Panc1 (cell line): Measurements from ENCODE around the gene ROCK2. TPM values are rescaled to one million over a fixed set of nuclear protein-coding genes. Genes with fewer than 3 reads are reported as not detected.

Experiments used
- ATAC-seq: fragments of 200-7000 bp; cut with Tn5 transposase; 2 replicates; pipeline ENCODE4 v1.9.1; 2020; ENCODE audit warnings: mild to moderate bottlenecking, moderate library complexity
- BruUV-seq: library from RNA; stranded (reverse); fragments of 400-500 nt; replicated peaks from 2 replicates; lab custom pipeline; 2021; lab: Mats Ljungman, UMichigan
- CTCF ChIA-PET: fragments of 300-600 bp; sonication (Branson Sonifier 250); formaldehyde crosslinking; loops from one replicate; lab custom pipeline; 2022; ENCODE audit warnings: antibody characterized with exemption; lab: Charles Lee
- POLR2A ChIA-PET: fragments of 300-600 bp; sonication (Branson Sonifier 250); formaldehyde crosslinking; loops from one replicate; lab custom pipeline; 2022; ENCODE audit warnings: antibody characterized with exemption; lab: Charles Lee
- DNase-seq: peaks from one replicate; pipeline ENCODE4 v3.0.0-alpha.2; 2010; ENCODE audit warnings: low read depth, low spot score
- H3K27ac ChIP-seq: 2 replicates; pipeline ENCODE4 v1.5.1; 2011; ENCODE audit warnings: mild to moderate bottlenecking, low read length, inconsistent platforms
- H3K27me3 ChIP-seq: fragments of 200-500 bp; sonication (Bioruptor generic); 2 replicates; pipeline ENCODE4 v1.6.0; 2014; ENCODE audit warnings: low read length, inconsistent platforms; ENCODE audit not compliant: control insufficient read depth, insufficient read depth
- H3K36me3 ChIP-seq: fragments of 200-500 bp; sonication (Bioruptor generic); 2 replicates; pipeline ENCODE4 v1.5.1; 2014; ENCODE audit warnings: inconsistent platforms, mild to moderate bottlenecking, low read length, moderate library complexity; ENCODE audit not compliant: control insufficient read depth, insufficient read depth
- H3K4me1 ChIP-seq: 2 replicates; pipeline ENCODE4 v1.5.1; 2011; ENCODE audit warnings: inconsistent platforms, mild to moderate bottlenecking, low read length, moderate library complexity; ENCODE audit not compliant: control insufficient read depth, insufficient read depth
- H3K4me3 ChIP-seq, 2 experiments: 2 replicates each; pipeline ENCODE4 v1.5.1; 2011 to 2012; ENCODE audit warnings: low read depth in 2 of 2, low read length in 2 of 2, mild to moderate bottlenecking in 2 of 2, inconsistent platforms in 1 of 2, moderate library complexity in 1 of 2
- H3K9me3 ChIP-seq: fragments of 200-500 bp; sonication (Bioruptor generic); 2 replicates; pipeline ENCODE4 v1.5.1; 2014; ENCODE audit warnings: low read depth, mild to moderate bottlenecking, inconsistent platforms, low read length, moderate library complexity; ENCODE audit not compliant: control insufficient read depth, insufficient read depth
- POLR2AphosphoS5 ChIP-seq: IDR thresholded peaks from 2 replicates; pipeline ENCODE4 v1.6.1; 2012; ENCODE audit warnings: mild to moderate bottlenecking, low read depth, low read length, moderate library complexity
- SIN3A ChIP-seq: IDR thresholded peaks from 2 replicates; pipeline ENCODE4 v1.6.1; 2012; ENCODE audit warnings: low read depth, mild to moderate bottlenecking, low read length, moderate library complexity, borderline replicate concordance; ENCODE audit not compliant: insufficient read depth
- TCF7L2 ChIP-seq: IDR thresholded peaks from 2 replicates; pipeline ENCODE4 v1.6.1; 2011; ENCODE audit warnings: mild to moderate bottlenecking, low read depth, low read length, inconsistent platforms
- in situ Hi-C: cut with HindIII; loops from 2 replicates; pipeline ENCODE4 v1.10.0; 2016; ENCODE audit warnings: low sequenced_read_pairs, low pct_unique_long_range_greater_than_20kb
- intact Hi-C: fragments of 100-400 bp; cut with micrococcal nuclease; formaldehyde crosslinking; loops from one replicate; pipeline ENCODE4 v1.10.0; 2022; ENCODE audit not compliant: unreplicated experiment
- total RNA-seq: library from RNA; stranded (reverse); gene quantifications from one replicate; pipeline ENCODE4 v1.2.1, GENCODE V29; 2021; ENCODE audit not compliant: unreplicated experiment
- TF ChIP-seq, protein P1 (sequence below), 2 experiments: IDR thresholded peaks; 2 replicates each; pipeline ENCODE4 v1.6.1; 2011 to 2012; ENCODE audit warnings: low read depth in 2 of 2, control low read depth in 1 of 2, low read length in 1 of 2, mild to moderate bottlenecking in 1 of 2, moderate library complexity in 1 of 2; ENCODE audit not compliant: insufficient read depth in 1 of 2
- TF ChIP-seq, protein P2 (sequence below): fragments of 450-650 bp; IDR thresholded peaks from 2 replicates; pipeline ENCODE4 v1.5.1; 2017; ENCODE audit warnings: mild to moderate bottlenecking

The ROCK2 gene
- total RNA-seq, 1 experiment from 2014 or later, result 47.9 TPM

DNA sequence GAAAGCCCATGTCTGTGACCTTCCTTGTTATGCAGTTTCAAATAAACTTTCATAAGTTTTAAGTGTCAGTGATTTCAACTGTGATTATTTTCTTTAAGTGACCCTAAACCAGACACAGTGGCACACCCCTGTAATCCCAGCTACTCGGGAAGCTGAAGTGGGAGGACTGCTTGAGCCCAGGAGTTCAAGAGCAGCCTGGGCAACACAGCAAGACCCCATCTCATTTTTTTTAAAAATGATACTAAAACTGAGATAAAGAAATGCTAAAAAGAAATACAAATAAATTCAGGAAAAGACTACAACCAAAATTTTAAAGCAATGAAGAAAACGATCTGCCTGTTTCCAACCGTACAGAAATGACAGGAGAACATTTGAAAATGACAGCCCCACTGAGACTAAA, 54.2 kb downstream of the ROCK2 start:
- no peak for ATAC-seq
- no peaks in the 10 kb centered on the region for H3K27me3 ChIP-seq
- CTCF ChIA-PET, result no interaction called here
- POLR2A ChIA-PET, result interaction anchor here (0.5 kb wide), 1 partner anchor 112 kb away, joined by 4 read pairs; no protein-coding TSS in a partner anchor
- DNase-seq, result no peak
- TF ChIP-seq, protein P1, sequence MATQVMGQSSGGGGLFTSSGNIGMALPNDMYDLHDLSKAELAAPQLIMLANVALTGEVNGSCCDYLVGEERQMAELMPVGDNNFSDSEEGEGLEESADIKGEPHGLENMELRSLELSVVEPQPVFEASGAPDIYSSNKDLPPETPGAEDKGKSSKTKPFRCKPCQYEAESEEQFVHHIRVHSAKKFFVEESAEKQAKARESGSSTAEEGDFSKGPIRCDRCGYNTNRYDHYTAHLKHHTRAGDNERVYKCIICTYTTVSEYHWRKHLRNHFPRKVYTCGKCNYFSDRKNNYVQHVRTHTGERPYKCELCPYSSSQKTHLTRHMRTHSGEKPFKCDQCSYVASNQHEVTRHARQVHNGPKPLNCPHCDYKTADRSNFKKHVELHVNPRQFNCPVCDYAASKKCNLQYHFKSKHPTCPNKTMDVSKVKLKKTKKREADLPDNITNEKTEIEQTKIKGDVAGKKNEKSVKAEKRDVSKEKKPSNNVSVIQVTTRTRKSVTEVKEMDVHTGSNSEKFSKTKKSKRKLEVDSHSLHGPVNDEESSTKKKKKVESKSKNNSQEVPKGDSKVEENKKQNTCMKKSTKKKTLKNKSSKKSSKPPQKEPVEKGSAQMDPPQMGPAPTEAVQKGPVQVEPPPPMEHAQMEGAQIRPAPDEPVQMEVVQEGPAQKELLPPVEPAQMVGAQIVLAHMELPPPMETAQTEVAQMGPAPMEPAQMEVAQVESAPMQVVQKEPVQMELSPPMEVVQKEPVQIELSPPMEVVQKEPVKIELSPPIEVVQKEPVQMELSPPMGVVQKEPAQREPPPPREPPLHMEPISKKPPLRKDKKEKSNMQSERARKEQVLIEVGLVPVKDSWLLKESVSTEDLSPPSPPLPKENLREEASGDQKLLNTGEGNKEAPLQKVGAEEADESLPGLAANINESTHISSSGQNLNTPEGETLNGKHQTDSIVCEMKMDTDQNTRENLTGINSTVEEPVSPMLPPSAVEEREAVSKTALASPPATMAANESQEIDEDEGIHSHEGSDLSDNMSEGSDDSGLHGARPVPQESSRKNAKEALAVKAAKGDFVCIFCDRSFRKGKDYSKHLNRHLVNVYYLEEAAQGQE (IDR thresholded peaks at IDR 0.05; ENCODE audit: insufficient read depth in 1 of 2, low read depth in 2 of 2, low read length in 1 of 2), result no peak
- no peak for TF ChIP-seq POLR2AphosphoS5
- TF ChIP-seq SIN3A, result no peak
- TF ChIP-seq, protein P2, sequence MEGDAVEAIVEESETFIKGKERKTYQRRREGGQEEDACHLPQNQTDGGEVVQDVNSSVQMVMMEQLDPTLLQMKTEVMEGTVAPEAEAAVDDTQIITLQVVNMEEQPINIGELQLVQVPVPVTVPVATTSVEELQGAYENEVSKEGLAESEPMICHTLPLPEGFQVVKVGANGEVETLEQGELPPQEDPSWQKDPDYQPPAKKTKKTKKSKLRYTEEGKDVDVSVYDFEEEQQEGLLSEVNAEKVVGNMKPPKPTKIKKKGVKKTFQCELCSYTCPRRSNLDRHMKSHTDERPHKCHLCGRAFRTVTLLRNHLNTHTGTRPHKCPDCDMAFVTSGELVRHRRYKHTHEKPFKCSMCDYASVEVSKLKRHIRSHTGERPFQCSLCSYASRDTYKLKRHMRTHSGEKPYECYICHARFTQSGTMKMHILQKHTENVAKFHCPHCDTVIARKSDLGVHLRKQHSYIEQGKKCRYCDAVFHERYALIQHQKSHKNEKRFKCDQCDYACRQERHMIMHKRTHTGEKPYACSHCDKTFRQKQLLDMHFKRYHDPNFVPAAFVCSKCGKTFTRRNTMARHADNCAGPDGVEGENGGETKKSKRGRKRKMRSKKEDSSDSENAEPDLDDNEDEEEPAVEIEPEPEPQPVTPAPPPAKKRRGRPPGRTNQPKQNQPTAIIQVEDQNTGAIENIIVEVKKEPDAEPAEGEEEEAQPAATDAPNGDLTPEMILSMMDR, result no peak
- TF ChIP-seq TCF7L2, result no peak
- H3K4me3 ChIP-seq, result no peak overlapping the region
- intact Hi-C loops (no loop called here), in situ Hi-C loops (no loop called here)
- no peak overlapping the region for H3K27ac ChIP-seq
- H3K9me3 ChIP-seq, result no peaks in the 10 kb centered on the region
- H3K4me1 ChIP-seq, result peaks cover 11% of the 10 kb centered on the region
- no TSS peak for BruUV-seq
- no peaks in the 10 kb centered on the region for H3K36me3 ChIP-seq

DNA sequence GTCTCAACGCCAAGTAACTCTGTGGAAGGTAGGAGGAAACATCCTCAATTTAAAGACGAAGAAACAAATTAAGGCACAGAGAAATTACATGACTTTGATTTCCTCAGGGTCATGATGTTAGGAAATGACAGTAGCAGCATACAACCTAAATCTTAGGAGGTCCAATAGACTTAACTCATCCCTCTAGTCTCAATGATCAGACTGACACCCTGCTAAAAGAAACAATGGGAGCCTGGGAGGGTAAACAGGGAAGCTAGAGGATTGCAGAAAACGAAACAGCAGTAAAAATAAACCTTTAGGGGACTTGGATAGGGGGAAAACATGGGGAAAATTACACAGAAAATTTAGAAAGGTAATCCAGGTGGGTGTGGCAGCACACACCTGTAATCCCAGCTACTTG, 56.0 kb downstream of the ROCK2 start:
- ChIA-PET CTCF (no interaction called here), POLR2A (no interaction called here)
- in situ Hi-C loops (no loop called here), intact Hi-C loops (no loop called here)
- H3K36me3 ChIP-seq, result no peaks in the 10 kb centered on the region
- H3K4me3 ChIP-seq, result no peak overlapping the region
- TF ChIP-seq POLR2AphosphoS5 (no peak), SIN3A (no peak), TCF7L2 (no peak)
- TF ChIP-seq, protein P1 (IDR thresholded peaks at IDR 0.05; ENCODE audit: insufficient read depth in 1 of 2, low read depth in 2 of 2, low read length in 1 of 2), result no peak
- TF ChIP-seq, protein P2, result no peak
- H3K27ac ChIP-seq, result no peak overlapping the region
- H3K4me1 ChIP-seq, result peaks cover 10% of the 10 kb centered on the region
- no peak for ATAC-seq
- BruUV-seq, result no TSS peak
- H3K27me3 ChIP-seq, result no peaks in the 10 kb centered on the region
- DNase-seq, result no peak
- H3K9me3 ChIP-seq, result no peaks in the 10 kb centered on the region
